ENCODE data around the gene USP32.
"Not testable (repeated sequence)": the region's sequence is repeated elsewhere in the genome, so short reads cannot be mapped to it uniquely, and the experiment has no call there.

Gene USP32

GRCh38 chr17:60293580-60294335 is 98.2 kb downstream of the USP32 start:
- no peak for DNase-seq

DNA sequence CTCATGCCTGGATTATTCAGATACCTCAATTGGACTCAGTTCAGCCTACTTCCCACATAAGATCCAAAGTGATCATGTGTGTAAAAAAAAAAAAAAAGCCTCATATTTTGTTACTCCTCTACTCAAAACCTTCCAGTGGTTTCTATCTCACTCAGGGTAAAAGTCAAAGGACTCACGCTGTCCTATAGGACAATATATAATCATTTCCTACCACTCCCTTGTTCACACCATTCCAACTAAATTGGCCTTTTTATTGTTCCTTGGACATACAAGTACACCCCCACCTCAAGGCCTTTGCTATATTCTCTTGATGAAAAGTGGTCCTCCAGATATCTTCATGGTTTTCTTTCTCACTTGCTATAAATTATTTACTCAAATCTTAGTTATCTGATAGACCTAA is 99.2 kb downstream of the USP32 start:
- no peak for DNase-seq

DNA sequence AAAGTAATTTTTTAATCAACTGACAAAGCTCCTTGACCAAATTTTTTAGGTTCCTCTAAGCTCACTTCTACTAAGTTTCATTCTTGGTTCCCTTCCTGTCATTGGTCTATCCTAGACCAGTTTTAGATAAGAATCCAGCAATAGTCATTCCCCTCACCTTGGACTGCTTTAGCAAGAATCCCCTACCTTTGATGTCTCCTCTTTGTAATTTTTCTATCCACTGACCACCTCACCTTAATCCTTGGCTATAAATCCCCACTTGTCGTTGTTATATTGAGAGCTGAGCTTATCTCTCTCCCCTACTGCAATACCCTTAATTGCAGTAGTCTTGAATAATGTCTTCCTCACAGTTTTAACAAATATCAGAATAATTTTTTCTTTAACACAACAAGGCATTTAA is 107.2 kb downstream of the USP32 start:
- no peak for DNase-seq

DNA sequence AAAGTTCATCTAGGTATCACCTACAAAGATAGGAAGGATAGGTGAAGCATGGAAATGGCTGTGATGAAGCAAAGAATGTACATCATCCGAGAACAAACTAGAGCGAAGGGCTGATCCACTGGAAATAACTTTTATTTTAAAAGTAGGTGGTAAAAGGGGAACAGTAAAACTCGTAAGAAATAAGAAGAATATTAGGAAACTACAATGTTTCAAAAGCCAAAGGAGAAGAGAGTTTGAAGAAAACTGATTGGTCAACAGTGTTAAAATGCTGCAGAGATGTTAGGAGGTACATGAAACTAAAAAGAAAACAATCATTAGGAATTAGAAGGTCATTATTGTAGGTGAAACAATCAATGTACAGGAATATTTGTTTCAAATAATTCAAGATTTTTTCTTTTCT is 108.1 kb downstream of the USP32 start:
- no peak for DNase-seq

DNA sequence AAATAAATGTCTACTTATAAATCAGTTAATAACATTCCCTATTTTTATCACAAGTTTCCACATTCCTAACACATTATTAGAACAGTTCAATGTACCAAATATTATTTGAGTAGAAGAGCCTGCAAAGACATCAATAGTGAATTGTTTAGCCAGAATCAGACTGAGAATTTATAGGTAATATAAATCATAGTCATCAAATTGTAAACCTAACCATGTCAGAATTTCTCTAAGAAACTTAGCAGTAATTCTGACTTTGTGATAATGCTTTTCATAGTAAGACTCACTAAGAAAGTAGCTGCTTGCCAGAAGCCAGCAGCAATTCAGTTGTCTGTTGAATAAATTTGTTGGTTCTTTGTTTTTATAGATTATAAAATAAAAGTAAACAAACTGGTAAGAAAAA is 111.3 kb downstream of the USP32 start:
- no peak for DNase-seq

DNA sequence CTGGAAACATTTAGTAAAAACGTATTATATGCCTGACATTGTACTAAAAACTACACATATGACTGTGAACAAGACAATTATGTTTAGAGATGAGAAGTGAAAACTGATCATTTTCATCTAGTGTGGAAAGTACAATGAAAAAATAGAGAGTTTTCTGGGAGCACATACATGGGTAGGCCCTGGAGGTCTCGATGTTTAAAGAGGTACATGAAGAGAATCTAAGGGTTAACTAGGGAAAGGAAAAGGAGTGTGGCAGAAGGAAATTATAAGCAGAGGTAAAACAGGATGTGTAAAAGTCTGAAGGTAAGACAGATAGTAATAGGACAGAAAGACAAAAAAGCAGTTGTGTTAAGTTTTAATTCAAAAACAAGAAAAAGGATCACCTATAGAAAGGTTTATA is 113.7 kb downstream of the USP32 start:
- no peak for DNase-seq

DNA sequence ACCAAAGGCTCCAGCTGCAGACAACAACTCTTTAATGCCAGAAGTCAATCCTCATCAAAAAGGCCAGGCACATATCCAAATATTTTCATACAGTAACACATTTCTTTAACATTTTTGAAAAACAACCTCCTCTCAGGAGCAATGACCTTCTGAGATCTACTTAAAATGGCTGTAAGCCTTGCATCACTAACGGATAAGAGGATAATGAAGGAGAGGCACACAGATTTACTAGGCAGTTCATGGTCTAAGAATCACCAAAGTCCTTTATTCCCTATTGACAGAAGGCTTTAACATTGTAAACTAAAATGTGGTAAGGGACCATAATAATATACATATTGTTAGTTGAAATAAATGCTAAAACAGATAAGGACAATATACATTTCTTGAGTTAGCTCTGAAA is 114.7 kb downstream of the USP32 start:
- no peak for DNase-seq

DNA sequence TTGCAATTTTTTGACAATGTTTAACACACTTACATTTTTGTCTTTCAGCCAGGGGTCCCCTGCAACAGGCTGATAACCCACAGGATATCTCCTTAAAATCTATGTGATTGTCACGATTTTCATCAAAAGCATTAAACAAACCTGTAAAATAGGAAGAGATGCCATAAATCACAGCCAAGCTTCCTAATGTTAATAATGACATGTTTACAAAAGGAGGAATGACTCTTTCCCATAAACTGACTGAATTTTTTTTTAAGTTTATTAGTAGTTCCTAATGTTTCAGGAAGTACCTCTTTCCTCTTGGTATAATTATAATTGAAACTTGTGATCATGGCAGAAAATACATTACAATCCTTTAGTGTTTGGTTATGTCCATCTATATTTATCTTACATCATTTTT is 122.5 kb downstream of the USP32 start:
- no peak for DNase-seq

DNA sequence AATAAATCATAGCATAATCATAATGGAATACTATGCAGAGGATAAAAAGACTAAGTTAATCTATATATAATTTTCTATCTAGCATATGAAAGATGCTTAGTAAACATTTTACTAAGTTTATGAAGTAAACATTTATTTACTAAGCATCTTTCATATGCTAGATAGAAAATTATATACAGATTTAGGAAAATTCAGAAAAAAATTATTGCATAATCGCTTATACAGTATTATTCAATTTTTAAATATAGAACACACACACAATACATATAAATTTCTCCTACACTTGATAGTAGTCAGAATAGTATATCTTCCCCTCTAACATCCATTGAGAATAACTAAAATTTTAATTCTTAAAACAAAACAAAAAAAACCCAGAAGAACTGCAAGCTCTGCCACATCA is 131.4 kb downstream of the USP32 start:
- no peak for DNase-seq

DNA sequence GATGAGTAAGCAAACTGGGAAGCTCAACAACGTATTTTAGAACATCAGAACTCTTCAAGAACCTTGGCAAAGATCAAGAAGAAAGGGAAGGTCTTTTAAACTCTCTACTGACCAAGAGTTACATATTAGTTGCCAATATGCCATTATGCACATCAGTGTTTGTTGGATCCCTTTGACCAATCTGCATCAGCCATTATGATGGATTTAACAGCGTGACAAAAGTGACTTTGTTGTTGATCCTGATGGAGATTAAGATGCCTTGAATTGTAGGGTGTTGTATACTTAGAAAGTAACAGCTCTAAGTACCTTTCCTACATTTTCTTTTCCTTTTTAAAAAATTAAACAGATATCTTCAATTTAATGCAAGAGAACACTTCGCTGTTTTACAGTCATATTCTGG is 133.6 kb downstream of the USP32 start:
- no peak for DNase-seq

- no peak for DNase-seq
These were observed 135.8 kb downstream of the USP32 start for GRCh38 chr17:60256174-60256573.

GRCh38 chr17:60253048-60253447 is 138.9 kb downstream of the USP32 start:
- no peak for DNase-seq

DNA sequence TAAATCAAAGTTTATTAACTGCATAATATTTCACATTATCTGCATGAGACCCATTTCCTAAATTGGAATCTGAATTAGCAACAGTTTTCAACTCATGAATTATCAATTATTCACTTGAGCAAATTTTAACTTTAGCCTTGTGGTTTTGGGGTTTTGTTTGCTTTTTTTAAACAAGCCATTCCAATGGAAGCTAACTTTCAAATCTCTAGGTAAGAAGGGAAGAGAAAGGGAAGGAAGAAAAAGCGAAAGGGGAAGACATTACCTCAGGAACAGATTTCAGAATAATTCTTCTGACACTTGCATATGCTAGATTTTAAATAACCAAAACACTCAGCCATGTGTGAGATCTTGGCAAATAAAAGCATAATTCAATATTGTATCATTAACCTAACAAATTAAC is 139.5 kb downstream of the USP32 start:
- no peak for DNase-seq

DNA sequence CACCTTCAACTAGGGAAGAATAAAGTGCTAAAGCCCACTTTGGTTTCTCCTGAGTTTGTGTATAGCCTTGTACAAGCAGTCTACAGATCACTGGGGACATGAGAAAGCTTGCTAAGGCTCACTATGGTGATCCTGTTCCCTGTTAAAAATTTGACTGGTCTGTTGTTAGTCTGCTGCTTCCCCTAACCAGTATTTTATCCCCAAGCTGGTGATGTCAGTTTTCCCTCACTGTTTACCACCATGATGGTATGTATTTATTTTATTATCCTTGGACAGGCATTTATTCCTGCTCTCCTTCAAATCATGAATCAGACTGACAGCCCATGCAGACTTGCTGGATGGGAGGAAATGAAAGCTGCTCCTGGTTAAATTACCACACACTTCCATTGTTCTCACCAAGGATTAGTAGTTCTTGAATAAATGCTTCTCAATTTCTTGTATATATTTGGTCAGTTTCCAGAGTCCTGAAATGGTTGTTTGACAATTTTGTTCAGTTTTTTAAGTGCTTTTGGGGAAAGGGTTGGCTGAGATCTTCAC is 142.6 kb downstream of the USP32 start:
- DNase-seq, result no peak

DNA sequence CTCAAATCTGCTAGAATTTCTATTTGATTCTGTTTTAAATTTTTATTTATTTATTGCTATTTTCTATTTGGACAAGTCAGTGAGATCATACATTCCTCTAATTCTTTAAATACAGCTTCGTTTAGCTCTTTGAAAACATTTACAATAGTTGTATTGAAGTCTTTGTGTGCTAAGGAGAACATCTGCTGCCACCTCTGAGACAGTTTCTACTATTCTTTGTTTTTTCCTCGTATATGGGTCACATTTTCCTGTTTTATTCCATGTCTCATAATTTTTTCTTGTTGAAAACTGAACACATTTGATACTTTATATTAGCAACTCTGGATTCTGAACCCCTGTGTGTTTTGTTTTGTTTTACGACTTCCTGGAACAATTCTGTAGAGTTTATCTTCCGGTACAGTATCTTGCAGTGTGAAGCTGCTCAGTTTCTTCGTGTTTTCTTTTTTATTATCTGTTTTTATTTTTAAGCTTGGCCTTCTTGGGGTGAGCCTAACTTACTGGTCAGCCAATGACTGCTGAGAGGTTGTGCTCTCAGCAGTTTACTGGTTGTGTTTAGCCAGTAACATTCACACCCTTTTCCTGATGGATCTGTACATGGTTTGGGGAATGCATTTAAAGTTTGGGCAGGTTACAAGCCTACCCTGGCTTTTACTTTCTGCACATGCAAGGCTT is 143.2 kb downstream of the USP32 start:
- DNase-seq, result no peak

- no peak for DNase-seq
These were observed 144.0 kb downstream of the USP32 start for GRCh38 chr17:60247836-60248461.

DNA sequence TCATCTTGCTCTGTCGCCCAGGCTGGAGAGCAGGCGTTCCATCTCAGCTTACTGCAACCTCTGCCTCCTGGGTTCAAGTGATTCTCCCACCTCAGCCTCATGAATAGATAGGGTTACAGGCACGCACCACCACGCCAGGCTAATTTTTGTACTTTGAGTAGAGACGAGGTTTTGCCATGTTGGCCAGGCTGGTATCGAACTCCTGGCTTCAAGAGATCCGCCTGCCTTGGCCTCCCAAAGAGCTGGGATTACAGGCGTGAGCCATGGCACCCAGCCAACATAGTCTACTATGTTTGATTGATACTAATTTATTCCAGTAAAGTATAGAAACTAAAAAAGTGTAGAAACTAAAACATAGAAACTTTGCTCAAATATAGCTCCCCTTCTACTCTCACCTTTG is 147.3 kb downstream of the USP32 start:
- no peak for DNase-seq

- no peak for DNase-seq
These were observed 151.6 kb downstream of the USP32 start for GRCh38 chr17:60240290-60240689.

DNA sequence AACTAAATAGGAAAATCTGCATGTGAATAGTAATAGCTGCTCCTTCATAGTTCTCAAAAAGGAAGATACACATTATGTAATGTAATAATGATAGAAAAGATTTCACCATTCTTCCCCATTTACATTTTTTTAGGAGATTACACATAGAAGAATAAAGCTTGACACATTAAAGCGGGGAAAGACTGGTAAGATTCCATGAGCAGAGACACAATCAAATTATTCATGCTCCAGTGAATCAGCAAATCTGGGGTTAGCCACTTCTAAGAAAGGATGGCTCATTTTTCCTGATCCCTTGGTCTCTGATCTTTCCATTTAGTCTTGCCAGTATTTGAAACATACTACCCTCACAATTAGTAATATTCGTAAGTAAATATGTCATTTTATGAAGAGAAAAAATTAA is 160.2 kb downstream of the USP32 start:
- DNase-seq, result no peak

DNA sequence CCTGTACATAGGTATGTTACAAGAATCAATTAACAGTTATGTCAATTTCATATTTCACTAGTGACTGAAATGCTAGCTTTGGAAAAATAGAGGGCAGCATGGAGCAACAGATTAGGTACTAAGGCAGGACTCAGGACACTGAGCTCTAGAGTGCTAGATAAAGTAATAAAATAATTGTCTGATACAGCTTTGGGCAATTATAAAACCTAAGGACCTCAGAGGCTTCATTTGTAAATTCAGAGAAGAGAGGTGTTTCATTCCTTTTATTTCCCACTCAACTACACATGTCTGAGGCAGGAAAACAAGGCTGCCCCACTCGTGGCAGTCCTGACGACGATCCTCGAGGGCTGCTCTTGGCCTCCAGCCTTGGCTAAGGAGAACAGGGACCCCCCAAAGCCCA is 160.7 kb downstream of the USP32 start:
- DNase-seq, result no peak

DNA sequence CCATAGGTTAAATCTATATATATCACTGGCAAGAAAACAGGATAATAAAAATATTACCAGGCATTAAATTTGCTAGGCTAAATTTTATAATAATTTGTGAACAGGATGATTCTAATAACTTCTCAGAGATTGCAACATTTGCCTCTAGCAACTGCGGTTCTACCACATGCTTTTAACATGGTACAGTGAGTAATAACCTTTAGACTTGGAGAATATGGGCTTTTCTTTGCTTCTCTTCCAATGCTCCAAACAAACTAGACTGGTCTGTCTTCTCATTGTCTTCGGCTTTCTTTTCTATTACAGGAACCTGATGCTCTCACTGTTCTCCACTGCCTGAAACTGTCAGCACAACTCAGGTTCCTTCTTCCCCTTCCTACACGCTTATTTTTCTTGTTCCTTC is 161.6 kb downstream of the USP32 start:
- no peak for DNase-seq

DNA sequence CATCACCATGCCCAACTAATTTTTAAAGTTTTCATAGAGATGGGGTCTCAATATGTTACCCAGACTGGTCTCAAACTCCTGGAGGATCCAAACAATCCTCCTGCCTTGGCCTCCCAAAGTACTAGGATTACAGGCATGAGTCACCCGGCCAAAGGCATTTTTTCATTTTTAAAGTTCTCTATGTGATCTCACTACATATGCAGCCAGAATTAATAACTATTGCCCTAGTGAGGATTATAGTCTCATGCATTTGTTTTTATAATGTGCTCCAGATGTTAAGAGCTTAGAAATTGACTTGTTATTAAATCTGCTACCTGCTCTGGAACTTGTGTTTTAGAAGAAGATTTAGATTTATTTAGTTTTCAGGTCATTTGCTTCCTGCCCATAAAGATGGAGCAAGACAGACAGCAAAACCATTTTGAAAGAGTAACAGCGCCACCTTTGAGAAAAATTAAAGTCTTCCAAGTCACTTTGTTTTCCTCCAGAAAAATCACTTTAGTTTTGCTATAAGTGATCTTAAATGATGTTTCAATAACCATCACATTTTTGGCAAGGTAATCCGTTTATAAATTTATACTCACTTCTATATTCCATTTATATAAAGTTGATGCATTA is 162.6 kb downstream of the USP32 start:
- no peak for DNase-seq

GRCh38 chr17:60227276-60227675 is 164.7 kb downstream of the USP32 start:
- DNase-seq, result not testable (repeated sequence)

GRCh38 chr17:60224064-60224463 is 167.9 kb downstream of the USP32 start:
- no peak for DNase-seq
